Stomach (tissue), 9 donors: ENCODE results near the gene TNFRSF11A. TPM values are rescaled to one million over a fixed set of nuclear protein-coding genes. Genes with fewer than 3 reads are reported as not detected.
A peak's percentile ranks its signal among the peaks of the same experiment; 100 is the strongest.

ENCODE experiments used
- DNase-seq, 2 donors: peaks; one replicate each; pipeline versions ENCODE4 v3.0.0 to v3.0.0-alpha.2; 2013 to 2019
- H3K27ac ChIP-seq, 5 donors: fragments of 200-600 bp in 4 of 5; sonication (generic) in 4 of 5; one replicate each; pipeline ENCODE4 v1.5.1; 2013 to 2019; ENCODE audit warnings: mild to moderate bottlenecking in 1 of 5, moderate library complexity in 1 of 5
- H3K27me3 ChIP-seq, 3 donors: fragments of 200-600 bp; sonication (generic); one replicate each; pipeline ENCODE4 v1.5.1; 2017 to 2019; ENCODE audit warnings: mixed run types in 1 of 3
- H3K36me3 ChIP-seq, 4 donors: fragments of 200-600 bp; sonication (generic); 1 replicate in 3 of 4; 2 replicates in 1 of 4; pipeline ENCODE4 v1.5.1; 2016 to 2019
- H3K4me1 ChIP-seq, 4 donors: fragments of 200-600 bp; sonication (generic); one replicate each; pipeline ENCODE4 v1.5.1; 2016 to 2019
- H3K4me3 ChIP-seq, 4 donors: fragments of 200-600 bp; sonication (generic) in 3 of 4; one replicate each; pipeline ENCODE4 v1.5.1; 2016 to 2019; ENCODE audit warnings: mild to moderate bottlenecking in 1 of 4
- H3K9me3 ChIP-seq, 4 donors: fragments of 200-600 bp; sonication (generic); one replicate each; pipeline ENCODE4 v1.5.1; 2016 to 2019
- EP300 ChIP-seq: sonication (generic); formaldehyde crosslinking; IDR thresholded peaks from one replicate; pipeline ENCODE4 v1.6.1; 2017; ENCODE audit warnings: antibody characterized with exemption
- POLR2A ChIP-seq, 4 donors: fragments of 450-650 bp; IDR thresholded peaks; one replicate each; pipeline ENCODE4 v1.6.1; 2016; ENCODE audit warnings: antibody characterized with exemption in 4 of 4, control low read depth in 2 of 4, mild to moderate bottlenecking in 1 of 4, moderate library complexity in 1 of 4
- POLR2AphosphoS5 ChIP-seq, 3 donors: sonication (generic); formaldehyde crosslinking; IDR thresholded peaks; one replicate each; pipeline ENCODE4 v1.6.1; 2016; ENCODE audit warnings: antibody characterized with exemption in 3 of 3
- WGBS, 5 donors: extraction: QIAGEN DNeasy Blood & Tissue Kit in 3 of 5; methylation state at CpG; one replicate each; pipeline versions ENCODE4 v1.1.5 to v1.1.7; 2013 to 2018; 5-methylcytosine and 5-hydroxymethylcytosine counted together
- intact Hi-C: fragments of 100-400 bp; cut with DNase I; formaldehyde crosslinking; loops from one replicate; pipeline ENCODE4 v1.15.1; 2023; ENCODE audit warnings: low total_unique reads
- polyA plus RNA-seq, 3 donors: library from polyadenylated mRNA; stranded (reverse); fragments of 200-250 nt; gene quantifications; one replicate each; pipeline ENCODE4 v1.2.3, GENCODE V29; 2013
- total RNA-seq, 5 donors: library from RNA; depleted of rRNA; stranded (reverse); fragments of >200 nt; gene quantifications; one replicate each; pipeline versions ENCODE4 v1.1.0 to v1.2.3, GENCODE V29; 2014 to 2016
- TF ChIP-seq, protein P1 (sequence below), 7 experiments: fragments of 450-650 bp in 4 of 7; fragments of 200-600 bp in 3 of 7; sonication (generic) in 3 of 7; IDR thresholded peaks; one replicate each; pipeline ENCODE4 v1.5.1; 2016 to 2019; ENCODE audit warnings: antibody characterized with exemption in 7 of 7, control low read depth in 2 of 7, mild to moderate bottlenecking in 1 of 7
- donor health status: healthy with polysubstance abuse.
- donor health status: Bipolar disorder and iron deficiency.
- donor health status: healthy.

TNFRSF11A gene
- total and polyA plus RNA-seq, 8 donors = 0.45 to 50.3 (median 4.7) TPM

DNA sequence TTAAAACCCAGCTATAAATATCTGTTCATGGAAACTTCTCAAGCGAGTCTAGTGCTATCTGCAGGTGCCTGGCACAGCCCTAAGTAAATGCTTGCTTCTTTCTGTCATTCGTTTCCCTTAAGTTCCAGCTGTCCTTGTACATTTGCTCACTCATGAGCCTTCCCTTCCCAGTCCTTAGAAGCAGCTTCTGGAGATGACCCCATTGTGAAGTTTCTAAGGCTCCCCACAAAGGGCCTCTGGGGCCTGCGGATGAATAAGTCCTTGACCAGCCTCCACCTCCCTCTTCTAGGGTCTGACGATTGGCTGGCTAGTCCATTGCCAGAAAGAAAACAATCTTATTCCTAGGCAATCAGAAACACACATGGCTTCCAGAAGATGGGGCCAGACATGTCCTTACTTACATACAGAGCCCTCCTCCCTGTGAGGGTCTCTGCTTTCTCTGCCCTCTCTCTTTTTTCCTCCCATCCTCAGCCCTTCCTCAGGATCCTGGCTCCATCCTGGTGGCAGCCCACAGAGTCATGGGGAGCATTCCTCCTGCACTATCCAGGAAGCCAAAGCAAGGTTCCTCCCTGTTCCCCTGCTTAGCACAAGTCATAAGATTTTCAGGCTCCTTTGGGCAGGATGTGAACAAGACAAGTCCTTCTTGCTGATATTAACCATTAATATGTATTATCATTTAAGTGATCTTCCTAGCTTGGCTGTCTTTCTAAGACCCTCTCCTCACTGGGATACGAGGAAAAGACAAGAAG is 87.3 kb downstream of the TNFRSF11A start:
- H3K9me3 ChIP-seq = peaks cover 0 to 7% (median 0%) of the 10 kb centered on the region in 4 donors
- no peaks in the 10 kb centered on the region for H3K36me3 ChIP-seq
- DNase-seq = no peak
- intact Hi-C loops = no loop called here
- TF ChIP-seq POLR2A (IDR thresholded peaks at IDR 0.05) = no peak
- TF ChIP-seq EP300 = no peak
- TF ChIP-seq, protein P1, sequence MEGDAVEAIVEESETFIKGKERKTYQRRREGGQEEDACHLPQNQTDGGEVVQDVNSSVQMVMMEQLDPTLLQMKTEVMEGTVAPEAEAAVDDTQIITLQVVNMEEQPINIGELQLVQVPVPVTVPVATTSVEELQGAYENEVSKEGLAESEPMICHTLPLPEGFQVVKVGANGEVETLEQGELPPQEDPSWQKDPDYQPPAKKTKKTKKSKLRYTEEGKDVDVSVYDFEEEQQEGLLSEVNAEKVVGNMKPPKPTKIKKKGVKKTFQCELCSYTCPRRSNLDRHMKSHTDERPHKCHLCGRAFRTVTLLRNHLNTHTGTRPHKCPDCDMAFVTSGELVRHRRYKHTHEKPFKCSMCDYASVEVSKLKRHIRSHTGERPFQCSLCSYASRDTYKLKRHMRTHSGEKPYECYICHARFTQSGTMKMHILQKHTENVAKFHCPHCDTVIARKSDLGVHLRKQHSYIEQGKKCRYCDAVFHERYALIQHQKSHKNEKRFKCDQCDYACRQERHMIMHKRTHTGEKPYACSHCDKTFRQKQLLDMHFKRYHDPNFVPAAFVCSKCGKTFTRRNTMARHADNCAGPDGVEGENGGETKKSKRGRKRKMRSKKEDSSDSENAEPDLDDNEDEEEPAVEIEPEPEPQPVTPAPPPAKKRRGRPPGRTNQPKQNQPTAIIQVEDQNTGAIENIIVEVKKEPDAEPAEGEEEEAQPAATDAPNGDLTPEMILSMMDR (IDR thresholded peaks at IDR 0.05) = no peak
- TF ChIP-seq POLR2AphosphoS5 (IDR thresholded peaks at IDR 0.05) = no peak
- 77 to 91% (median 78%) methylated on average over 5 of the region's 5 CpGs for WGBS, 5 donors
- H3K27ac ChIP-seq = no peak overlapping the region
- H3K27me3 ChIP-seq = peaks cover 0 to 4% (median 0%) of the 10 kb centered on the region in 3 donors
- H3K4me3 ChIP-seq = no peak overlapping the region
- H3K4me1 ChIP-seq = no peaks in the 10 kb centered on the region

DNA sequence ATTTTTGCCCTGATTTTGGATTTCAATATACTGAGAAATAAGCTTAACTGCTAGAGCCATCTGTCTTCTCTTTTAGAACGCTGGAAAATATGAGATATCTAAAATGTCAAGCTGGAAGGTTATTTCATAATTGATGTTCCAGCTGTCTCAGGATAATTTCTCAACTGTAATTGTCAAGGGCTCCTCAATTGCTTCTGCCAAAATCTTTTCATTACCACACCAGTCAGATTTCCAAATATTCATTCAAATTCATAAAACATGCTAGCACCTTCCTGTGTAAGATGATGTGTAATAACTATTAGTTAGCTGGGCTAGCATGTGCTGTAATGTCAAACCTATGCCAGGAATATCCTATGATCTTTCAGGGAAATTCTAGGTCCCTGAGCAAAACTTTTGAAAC is 88.1 kb downstream of the TNFRSF11A start:
- WGBS, 5 donors = 41 to 59% (median 56%) methylated on average over 1 of the region's 1 CpG
- no peak overlapping the region for H3K4me3 ChIP-seq
- TF ChIP-seq POLR2A (IDR thresholded peaks at IDR 0.05) (no peak), POLR2AphosphoS5 (IDR thresholded peaks at IDR 0.05) (no peak)
- TF ChIP-seq, protein P1 (IDR thresholded peaks at IDR 0.05) = no peak
- H3K27ac ChIP-seq = no peak overlapping the region
- intact Hi-C loops = no loop called here
- peaks cover 0 to 7% (median 0%) of the 10 kb centered on the region in 4 donors for H3K9me3 ChIP-seq
- H3K27me3 ChIP-seq = peaks cover 0 to 4% (median 0%) of the 10 kb centered on the region in 3 donors
- DNase-seq = no peak
- no peaks in the 10 kb centered on the region for H3K4me1 ChIP-seq
- no peaks in the 10 kb centered on the region for H3K36me3 ChIP-seq

DNA sequence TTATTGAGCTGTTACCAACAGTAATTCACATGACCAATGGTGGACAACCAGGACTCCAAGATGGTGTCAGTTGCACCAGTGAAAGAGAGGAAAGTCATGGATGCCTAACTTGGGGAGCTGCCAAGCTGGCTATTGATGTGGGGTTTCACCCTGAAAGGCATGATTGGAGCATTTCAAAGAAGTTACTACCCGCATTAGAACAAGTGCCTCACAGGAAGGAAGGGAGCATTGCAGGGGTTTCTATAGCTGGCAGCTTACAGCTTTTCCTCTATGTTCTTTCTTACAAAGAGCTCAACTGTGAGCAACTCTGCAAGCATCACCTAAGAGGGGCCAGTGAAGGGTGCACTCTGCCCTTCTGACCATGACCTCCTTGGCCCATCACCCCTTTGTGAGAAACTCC is 93.1 kb downstream of the TNFRSF11A start:
- no peaks in the 10 kb centered on the region for H3K9me3 ChIP-seq
- DNase-seq = no peak
- H3K4me1 ChIP-seq = peaks cover 0 to 22% (median 7%) of the 10 kb centered on the region in 4 donors
- H3K4me3 ChIP-seq = no peak overlapping the region
- H3K27ac ChIP-seq = no peak overlapping the region
- no peaks in the 10 kb centered on the region for H3K27me3 ChIP-seq
- intact Hi-C loops = no loop called here
- WGBS, 5 donors = 59 to 100% (median 80%) methylated on average over 1 of the region's 1 CpG
- no peaks in the 10 kb centered on the region for H3K36me3 ChIP-seq
- TF ChIP-seq, protein P1 (IDR thresholded peaks at IDR 0.05) = no peak
- no peak for TF ChIP-seq EP300
- no peak for TF ChIP-seq POLR2AphosphoS5 (IDR thresholded peaks at IDR 0.05)
- TF ChIP-seq POLR2A (IDR thresholded peaks at IDR 0.05) = no peak

DNA sequence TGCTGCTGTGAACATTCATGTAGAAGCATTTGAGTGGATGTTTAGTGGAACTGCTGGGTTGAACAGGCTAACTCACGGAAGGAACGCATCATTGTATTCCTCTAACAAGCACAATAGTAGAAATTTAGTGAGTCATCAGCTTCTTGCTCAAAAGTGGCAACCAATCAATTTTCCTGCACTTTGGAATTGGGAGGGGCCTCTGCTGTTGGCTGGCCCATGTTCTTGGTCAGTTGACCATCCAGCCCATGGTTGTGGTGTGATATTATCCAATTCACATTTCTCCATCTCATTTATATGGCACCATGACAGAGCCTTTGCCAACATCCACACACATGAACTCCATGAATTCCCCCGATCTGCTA is 95.0 kb downstream of the TNFRSF11A start:
- TF ChIP-seq POLR2A (IDR thresholded peaks at IDR 0.05) (no peak), POLR2AphosphoS5 (IDR thresholded peaks at IDR 0.05) (no peak)
- TF ChIP-seq, protein P1 (IDR thresholded peaks at IDR 0.05) = no peak
- DNase-seq = peak in 1 of 2 donors; percentile 63
- no peaks in the 10 kb centered on the region for H3K9me3 ChIP-seq
- peaks cover 0 to 27% (median 10%) of the 10 kb centered on the region in 4 donors for H3K4me1 ChIP-seq
- peak overlapping the region; percentile 8 to 82 (median 58) for H3K27ac ChIP-seq
- intact Hi-C loops = no loop called here
- 45 to 59% (median 52%) methylated on average over 3 of the region's 3 CpGs for WGBS, 5 donors
- H3K27me3 ChIP-seq = no peaks in the 10 kb centered on the region
- no peak overlapping the region for H3K4me3 ChIP-seq
- no peaks in the 10 kb centered on the region for H3K36me3 ChIP-seq
